GM19025 (cell line): ENCODE data around the gene SH3BP5.

Source experiments
- ATAC-seq: cut with Tn5 transposase; IDR thresholded peaks from one replicate; pipeline ENCODE4 v1.9.1; 2021; ENCODE audit warnings: mild to moderate bottlenecking, low read depth, moderate library complexity; ENCODE audit not compliant: unreplicated experiment

Gene SH3BP5

GRCh38 chr3:15300323-15301078, 31.9 kb downstream of the SH3BP5 start:
- ATAC-seq: no peak

- no peak for ATAC-seq
Observed at GRCh38 chr3:15299036-15299435, 33.4 kb downstream of the SH3BP5 start.

GRCh38 chr3:15298504-15298903, 33.9 kb downstream of the SH3BP5 start:
- no peak for ATAC-seq

- ATAC-seq: no peak
Observed at GRCh38 chr3:15297608-15298350, 34.6 kb downstream of the SH3BP5 start.

- no peak for ATAC-seq
Observed at GRCh38 chr3:15295506-15295905, 36.9 kb downstream of the SH3BP5 start.

- ATAC-seq: no peak
Observed at GRCh38 chr3:15294929-15295328, 37.5 kb downstream of the SH3BP5 start.

- no peak for ATAC-seq
Observed at GRCh38 chr3:15292765-15293522, 39.4 kb downstream of the SH3BP5 start.

- peak; percentile 67 for ATAC-seq
Observed at GRCh38 chr3:15291589-15292541, 40.5 kb downstream of the SH3BP5 start.

GRCh38 chr3:15290736-15291135, 41.6 kb downstream of the SH3BP5 start:
- ATAC-seq: no peak

- no peak for ATAC-seq
Observed at GRCh38 chr3:15289661-15290060, 42.7 kb downstream of the SH3BP5 start.

GRCh38 chr3:15288331-15289035, 43.9 kb downstream of the SH3BP5 start:
- ATAC-seq: no peak

- no peak for ATAC-seq
Observed at GRCh38 chr3:15287565-15288330, 44.6 kb downstream of the SH3BP5 start.

- ATAC-seq: no peak
Observed at GRCh38 chr3:15286022-15286421, 46.4 kb downstream of the SH3BP5 start.

- ATAC-seq: no peak
Observed at GRCh38 chr3:15284121-15284889, 48.1 kb downstream of the SH3BP5 start.

- ATAC-seq: no peak
Observed at GRCh38 chr3:15283702-15284101, 48.7 kb downstream of the SH3BP5 start.

- ATAC-seq: no peak
Observed at GRCh38 chr3:15281817-15282216, 50.6 kb downstream of the SH3BP5 start.

- ATAC-seq: no peak
Observed at GRCh38 chr3:15280853-15281532, 51.4 kb downstream of the SH3BP5 start.
